DND-41 (cell line): ENCODE results near the gene TMEM51.

Experiments used
- EZH2 ChIP-seq: IDR thresholded peaks from 3 replicates; pipeline ENCODE4 v1.6.1; 2012; ENCODE audit warnings: borderline replicate concordance, low read depth, mild to moderate bottlenecking, moderate library complexity, low read length, inconsistent platforms; ENCODE audit not compliant: severe bottlenecking
- TF ChIP-seq, protein P1 (sequence below): IDR thresholded peaks from 2 replicates; pipeline ENCODE4 v1.5.1; 2012; ENCODE audit warnings: borderline replicate concordance, low read length, moderate library complexity, mild to moderate bottlenecking; ENCODE audit not compliant: poor library complexity, severe bottlenecking; ENCODE audit errors: extremely low read depth

DNA sequence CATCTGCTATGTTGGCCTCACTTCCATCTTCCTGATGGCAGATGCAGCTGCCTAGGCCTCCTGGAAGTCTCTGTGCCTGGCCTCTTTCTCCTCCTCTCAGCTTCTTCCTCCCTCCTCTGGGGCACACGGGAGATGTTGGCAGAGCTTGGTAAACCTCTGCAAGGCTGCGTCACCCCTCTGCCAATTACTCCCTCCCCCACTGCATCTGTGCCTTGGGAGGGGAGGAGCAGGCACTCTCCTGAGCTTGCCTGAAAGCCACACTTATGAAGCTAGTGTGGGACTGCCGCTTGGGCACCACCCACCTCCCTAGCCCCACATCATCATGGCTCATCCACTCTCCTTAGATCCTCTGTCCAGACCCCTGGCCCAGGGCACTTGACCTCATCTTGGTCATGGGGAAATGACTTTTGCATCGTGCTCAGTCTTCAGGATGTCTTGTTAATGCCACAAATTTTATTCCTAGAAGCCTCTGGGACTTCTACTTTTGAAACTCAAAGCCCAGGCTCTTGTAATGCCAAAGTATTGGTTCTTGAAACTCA lies 7.3 kb upstream of the TMEM51 start:
- TF ChIP-seq, protein P1, sequence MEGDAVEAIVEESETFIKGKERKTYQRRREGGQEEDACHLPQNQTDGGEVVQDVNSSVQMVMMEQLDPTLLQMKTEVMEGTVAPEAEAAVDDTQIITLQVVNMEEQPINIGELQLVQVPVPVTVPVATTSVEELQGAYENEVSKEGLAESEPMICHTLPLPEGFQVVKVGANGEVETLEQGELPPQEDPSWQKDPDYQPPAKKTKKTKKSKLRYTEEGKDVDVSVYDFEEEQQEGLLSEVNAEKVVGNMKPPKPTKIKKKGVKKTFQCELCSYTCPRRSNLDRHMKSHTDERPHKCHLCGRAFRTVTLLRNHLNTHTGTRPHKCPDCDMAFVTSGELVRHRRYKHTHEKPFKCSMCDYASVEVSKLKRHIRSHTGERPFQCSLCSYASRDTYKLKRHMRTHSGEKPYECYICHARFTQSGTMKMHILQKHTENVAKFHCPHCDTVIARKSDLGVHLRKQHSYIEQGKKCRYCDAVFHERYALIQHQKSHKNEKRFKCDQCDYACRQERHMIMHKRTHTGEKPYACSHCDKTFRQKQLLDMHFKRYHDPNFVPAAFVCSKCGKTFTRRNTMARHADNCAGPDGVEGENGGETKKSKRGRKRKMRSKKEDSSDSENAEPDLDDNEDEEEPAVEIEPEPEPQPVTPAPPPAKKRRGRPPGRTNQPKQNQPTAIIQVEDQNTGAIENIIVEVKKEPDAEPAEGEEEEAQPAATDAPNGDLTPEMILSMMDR: no peak
- no peak for TF ChIP-seq EZH2
